NCI-H82 treated with DMSO at 0.1 percent for 48 hours (cell line): ENCODE data around the gene CACNB3.

Experiments
- DNase-seq: peaks from one replicate; lab custom pipeline; 2025; ENCODE audit not compliant: unreplicated experiment; lab: John Stamatoyannopoulos, UW

Gene CACNB3

DNA sequence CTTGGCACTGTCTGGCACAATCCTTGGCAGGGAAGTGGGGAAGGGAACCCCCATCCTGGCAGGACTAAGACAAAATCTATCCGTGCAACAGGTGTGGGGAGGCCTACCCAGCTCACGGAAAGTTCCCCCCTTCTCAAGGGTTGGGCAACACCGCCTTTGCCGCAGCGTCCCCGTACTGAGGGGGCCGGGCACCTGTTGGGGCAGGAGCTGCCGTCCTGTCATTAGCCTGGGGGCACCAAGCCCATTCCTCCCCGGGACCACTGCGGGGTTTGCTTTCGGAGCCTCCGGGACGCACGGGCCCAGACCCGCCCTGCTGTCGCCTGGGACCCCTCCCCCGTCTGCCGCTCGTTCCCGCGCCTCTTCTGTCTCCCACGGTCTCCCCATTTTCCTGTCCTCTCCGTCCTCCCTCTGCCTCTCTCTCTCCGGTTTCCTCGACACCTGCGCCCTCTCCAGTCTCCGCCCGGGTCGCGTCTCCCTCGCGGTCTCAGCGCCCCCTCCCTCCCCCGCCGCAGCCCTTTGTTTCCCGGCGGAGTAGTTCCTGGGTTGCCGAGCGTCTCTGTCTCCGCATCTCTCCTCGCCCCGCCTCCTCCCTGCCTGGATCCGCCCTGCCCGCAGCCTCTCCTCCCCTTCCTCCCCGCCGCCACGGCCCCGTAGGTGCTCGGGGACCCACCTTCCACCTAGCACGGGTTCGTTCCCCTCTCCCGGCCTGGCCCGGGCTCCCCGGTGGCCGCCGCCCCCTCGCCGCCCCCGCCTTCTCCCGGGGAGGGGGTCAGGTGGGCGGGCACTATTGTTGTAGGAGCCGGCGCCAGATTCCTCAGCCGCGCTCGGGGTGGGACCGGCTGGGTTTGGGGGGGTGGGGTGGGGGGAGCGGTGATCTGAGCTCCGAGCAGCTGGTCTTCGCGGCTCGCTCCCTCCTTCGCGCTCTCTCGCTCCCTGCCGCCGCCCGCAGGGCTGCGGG lies at the start of gene CACNB3:
CACNB3 (plus strand) TSS at position 624 of the 958 bp plus-strand sequence. CDS start 434 bp downstream, outside the sequence.
- DNase-seq: peak; percentile 67

DNA sequence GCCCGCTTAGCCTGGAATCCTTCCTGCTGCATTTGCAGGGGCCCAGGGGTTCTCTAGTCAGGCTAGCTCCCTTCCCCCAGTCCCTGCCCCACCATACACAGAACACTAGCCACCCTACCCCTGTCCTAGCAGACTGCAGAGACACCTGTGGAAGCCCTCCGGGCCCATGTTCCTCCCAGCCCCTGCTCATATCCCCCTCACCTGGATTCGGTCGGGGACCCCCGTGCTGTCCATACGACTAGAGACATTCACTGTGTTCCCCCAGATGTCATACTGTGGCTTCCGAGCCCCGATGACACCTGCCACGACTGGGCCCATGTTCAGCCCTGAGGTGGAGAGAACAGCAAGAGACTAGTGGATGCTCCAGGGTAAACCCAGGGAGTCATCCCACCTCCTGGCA lies 49.6 kb upstream of the CACNB3 start:
- DNase-seq: no peak

- DNase-seq: no peak
Measured at GRCh38 chr12:48770756-48771155, 47.5 kb upstream of the CACNB3 start.

GRCh38 chr12:48771588-48772112 lies 46.6 kb upstream of the CACNB3 start:
- no peak for DNase-seq

DNA sequence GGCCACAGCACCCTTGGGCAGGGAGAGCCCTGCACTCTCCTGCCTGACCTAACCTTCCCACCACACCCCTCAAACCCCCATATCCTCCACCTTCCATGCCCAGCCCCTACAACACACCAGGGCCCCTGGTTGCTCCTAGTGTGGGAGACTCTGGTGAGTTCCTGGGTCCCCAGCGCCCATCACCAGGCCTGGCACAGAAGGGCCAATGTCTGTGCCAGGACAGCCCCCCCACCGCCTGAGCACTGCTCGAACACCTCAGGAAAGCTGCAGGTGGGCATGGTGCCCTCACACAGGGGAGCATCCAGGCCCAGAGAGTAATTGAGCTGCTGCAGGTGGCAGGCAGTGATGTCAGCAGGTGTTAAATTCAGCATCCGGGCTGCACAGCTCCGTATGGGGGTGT lies 44.6 kb upstream of the CACNB3 start:
- no peak for DNase-seq

DNA sequence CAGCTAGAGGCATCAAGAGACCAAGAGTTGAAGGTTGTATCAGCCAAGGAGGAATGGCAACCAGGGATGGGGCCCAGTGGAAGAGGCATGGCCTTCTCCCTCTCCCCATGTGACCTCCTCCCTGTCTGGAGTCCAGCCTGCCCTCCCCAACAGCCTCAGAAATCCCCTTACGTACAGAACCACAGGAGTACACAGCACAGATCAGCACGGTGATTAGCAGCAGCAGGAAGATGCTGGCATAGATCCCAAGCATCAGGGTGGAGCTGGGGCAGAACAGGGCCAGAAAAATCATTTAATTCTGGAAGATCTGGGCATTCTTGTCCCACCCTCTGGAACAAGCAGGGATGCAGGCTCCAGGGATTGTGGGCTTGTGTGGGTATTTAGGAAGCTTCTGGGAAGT lies 43.8 kb upstream of the CACNB3 start:
- DNase-seq: no peak

- no peak for DNase-seq
Measured at GRCh38 chr12:48775299-48775698, 43.0 kb upstream of the CACNB3 start.

DNA sequence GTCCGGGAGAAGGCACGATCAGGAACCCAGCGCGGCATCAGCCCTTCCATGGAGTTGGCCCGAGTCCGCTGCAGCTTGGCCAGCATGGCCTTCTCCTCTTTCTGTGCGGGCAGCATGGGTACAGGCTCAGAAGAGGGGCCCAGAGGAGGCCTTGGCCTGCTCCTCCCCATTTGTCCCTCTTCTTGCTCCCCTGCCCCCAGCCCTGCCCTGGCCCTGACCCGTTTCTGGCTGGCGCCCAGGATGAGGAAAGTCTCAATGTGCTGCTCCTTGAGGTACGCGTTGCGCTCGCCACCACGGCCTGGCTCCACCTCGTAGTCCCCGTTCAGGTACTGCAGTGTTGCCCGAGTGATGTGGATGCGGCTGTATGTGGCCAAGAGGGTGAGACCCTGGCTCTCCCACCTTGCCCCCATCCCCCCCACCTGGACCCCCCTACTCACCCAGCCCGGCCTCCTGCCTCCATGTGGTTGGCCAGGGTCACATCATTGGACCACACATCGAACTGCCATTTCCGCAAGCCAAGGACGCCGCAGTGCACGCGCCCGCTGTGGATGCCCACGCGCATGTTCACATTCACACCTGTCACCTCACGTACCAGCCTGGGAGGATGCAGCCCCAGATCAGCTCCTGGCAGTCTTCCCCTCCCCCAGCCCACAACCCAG lies 42.2 kb upstream of the CACNB3 start:
- no peak for DNase-seq

- DNase-seq: no peak
Measured at GRCh38 chr12:48776956-48777355, 41.3 kb upstream of the CACNB3 start.

- DNase-seq: no peak
Measured at GRCh38 chr12:48777501-48778400, 40.5 kb upstream of the CACNB3 start.

- no peak for DNase-seq
Measured at GRCh38 chr12:48779869-48780268, 38.4 kb upstream of the CACNB3 start.

DNA sequence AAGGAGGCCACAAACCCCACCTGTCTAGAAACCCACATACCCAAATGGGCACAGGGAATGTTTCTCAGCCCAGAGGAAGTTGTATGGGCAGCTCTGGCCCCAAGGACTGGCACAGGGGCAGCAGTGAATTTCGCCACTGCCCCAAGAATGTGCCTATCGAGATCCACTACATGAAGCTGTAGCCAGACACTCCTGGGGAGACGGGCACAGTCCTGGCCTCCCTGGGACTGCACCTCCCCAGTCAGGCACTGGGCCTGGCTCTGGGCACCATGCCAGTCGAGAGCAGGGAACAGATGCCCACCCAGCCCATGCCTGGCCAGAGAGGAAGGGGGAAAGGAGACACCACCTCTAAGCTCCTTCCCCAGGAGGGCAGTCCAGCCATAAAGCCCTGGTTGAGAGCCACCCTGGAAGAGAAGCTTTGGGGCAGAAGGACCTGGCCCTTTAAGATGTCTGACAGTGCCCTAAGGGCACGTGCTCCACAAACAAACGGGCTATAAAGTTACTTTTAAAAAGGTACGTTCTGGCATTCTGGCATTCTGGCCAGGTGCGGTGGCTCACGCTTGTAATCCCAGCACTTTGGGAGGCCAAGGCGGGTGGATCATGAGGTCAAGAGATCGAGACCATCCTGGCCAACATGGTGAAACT lies 37.8 kb upstream of the CACNB3 start:
- no peak for DNase-seq

DNA sequence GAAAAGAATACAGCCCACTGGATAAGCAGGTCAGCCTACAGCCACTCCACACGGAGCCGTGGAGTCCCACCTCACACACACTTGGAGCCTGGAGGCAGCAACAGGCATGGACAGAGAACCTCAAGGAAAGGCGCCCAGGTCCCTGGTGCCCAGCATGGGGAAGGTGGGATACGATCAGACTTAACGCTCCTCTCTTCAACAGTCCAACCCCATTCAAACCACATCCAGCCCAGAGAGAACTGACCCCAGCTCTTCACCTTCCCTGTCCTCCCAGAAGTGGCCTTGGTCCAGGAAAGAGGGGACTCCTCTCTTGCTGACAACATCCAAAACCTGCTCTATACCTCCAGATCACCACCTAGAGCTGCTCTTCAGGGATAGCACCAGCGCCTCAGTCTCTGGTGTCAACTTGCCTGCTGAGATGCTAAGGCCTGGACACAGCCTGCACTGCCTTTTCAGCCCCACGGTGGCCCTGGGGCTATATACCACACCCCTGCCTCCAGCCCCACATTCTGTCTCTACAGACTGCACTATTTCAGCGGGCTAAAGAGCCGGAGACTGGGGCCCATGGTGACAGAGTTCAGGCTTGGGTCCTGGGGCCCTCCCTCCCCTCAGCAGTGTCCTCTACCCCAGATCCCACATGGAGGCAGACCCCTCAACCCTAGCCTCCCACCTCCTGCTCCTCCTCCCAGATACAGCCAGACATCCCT lies 36.4 kb upstream of the CACNB3 start:
- DNase-seq: no peak

DNA sequence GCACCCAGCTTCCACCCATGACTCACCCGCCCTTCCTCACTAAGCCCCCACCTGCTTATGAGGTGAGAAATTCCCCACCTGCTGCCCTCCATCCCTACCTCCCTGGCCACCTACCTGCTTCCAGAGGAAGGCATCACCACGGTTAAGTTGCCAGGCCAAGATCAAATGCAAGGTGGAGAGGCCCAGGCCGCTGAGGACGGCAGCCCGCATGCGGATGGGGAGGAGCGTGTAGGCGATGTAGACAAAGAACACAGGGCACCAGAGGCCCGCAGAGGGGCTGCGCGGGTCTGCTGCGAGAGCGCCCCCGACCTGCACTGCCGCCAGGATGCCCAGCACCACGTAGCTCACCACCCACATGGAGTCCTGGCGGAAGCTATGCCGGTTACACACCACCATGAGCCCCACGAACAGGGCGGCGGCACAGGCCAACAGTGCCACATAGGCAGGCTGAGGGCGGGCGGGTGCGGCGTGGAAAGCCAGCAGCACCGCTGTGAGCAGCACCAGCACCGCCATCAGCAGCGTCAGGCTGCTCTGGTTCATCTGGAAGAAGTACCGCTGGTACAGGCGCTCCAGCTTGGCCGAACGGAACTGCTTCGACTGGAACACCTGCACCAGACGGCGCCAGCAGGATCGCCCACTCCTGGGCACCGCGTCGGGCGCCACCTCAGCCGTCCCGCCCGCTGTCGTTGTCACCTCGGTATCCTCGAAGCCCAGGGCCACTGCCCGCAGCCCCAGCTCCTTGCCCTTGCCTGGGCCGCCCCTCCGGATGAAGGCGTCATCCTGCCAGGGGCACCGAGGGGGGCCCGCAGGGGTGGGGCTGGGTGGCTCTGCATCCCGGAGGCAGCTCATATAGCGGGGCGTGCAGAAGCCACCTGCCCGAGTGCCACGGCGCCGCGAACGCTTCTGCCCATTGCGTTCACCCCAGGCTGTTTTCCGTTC lies 35.6 kb upstream of the CACNB3 start:
- DNase-seq: no peak

DNA sequence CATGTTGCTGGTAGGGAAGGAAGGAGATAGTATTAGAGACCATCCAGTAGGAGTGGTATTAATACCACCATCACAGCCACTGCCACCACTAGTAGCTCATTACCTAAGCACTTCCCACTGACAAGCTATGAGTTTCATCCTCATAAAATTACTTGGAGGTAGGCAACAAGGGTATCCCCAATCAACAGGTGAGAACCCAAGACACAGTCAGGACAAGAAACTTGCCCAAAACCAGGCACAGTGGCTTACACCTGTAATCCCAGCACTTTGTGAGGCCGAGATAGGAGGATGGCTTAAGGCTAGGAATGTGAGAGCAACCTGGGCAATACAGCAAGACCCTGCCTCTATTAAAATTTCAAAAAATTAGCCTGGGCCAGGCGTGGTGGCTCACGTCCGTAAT lies 34.9 kb upstream of the CACNB3 start:
- no peak for DNase-seq

- no peak for DNase-seq
Measured at GRCh38 chr12:48786591-48787544, 31.4 kb upstream of the CACNB3 start.

DNA sequence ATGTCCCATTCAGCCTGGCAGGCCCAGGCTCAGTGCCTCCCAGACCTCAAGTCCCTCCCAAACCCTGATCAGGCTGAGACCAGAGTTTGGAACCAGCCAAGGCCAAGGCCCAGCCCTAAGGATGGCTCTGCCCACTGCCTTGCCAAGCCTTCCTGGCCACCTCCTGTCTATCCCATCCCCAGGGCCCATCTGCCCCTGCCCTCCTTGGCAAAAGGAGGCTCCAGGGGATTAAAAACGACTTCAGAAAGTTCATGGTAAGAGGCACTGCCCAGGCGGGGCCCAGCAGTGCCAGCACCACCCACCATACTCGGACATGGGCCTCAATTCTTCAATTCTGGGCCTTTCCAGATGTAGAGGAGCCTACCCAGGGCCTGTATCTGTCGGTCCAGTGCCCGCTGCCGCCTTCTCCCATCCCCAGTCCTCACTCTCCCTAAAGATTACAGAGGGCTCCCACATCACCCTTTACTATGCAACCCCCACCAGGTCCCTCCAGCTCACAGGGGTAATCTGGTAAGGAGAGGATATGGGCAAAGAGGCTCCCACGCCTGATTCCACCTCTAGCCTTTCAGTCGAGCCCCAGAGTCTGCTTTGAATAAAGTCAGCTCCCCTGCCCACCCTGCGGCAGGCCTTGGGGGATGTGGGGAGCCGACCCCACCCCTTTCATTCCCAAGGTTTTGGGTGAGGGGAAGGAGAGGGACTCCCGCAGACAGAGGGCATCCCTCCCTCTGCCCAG lies 30.3 kb upstream of the CACNB3 start:
- DNase-seq: no peak
